Kidney capillary endothelial cell (primary cell): ENCODE results near the gene NOS1AP.
"Not testable (repeated sequence)": the region's sequence is repeated elsewhere in the genome, so short reads cannot be mapped to it uniquely, and the experiment has no call there.

Experiments
- DNase-seq: peaks from one replicate; pipeline ENCODE4 v3.0.0-alpha.2; 2018; ENCODE audit warnings: low spot score

Gene NOS1AP

GRCh38 chr1:162336621-162337285 is 267.3 kb downstream of the NOS1AP start:
- no peak for DNase-seq

DNA sequence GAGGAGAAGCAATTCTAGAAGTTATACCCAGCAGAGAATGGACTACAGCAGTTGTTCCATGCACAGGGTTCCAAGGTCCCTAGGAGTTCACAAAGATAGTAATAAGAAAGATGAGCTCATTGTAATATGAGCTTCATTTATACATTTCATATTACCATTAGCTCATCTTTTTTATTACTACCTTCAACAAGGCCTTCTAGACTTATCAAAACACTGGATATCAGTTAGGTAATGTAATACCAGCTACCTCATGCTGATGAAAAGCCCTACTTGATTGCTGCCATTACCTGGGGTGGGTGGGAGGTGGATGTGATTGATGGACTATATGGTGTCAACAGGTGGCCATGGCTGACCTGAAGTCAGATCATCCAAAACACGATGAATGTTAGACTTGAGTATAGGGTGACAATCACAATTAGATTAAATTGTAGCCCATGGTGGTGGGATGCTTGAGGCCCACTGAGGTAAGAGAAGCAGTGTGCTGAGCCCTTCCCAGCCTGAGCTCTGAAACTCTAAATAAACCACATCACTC is 273.0 kb downstream of the NOS1AP start:
- DNase-seq, result no peak

DNA sequence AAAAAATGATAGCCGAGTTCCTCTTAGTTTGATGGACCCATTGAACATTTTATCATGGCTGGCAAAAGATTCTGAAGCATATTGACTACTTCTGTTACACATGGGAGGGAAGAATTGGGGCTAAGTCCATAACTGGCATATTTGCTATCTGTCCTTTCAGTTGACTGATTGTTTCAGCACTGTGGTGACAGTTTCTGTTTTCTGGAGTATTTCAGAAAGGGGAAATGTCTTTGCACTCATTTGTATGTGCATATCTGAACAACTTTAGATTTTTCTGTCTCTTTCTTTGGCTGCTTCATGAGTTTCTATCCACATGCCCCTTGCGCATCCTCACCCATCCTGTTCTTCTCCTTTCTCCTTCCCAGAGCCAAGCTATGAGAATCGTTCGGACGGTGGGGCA is 274.0 kb downstream of the NOS1AP start:
- no peak for DNase-seq

GRCh38 chr1:162347281-162347680 is 277.8 kb downstream of the NOS1AP start:
- DNase-seq, result no peak

GRCh38 chr1:162349635-162350330 is 280.3 kb downstream of the NOS1AP start:
- peak; percentile 87 for DNase-seq

DNA sequence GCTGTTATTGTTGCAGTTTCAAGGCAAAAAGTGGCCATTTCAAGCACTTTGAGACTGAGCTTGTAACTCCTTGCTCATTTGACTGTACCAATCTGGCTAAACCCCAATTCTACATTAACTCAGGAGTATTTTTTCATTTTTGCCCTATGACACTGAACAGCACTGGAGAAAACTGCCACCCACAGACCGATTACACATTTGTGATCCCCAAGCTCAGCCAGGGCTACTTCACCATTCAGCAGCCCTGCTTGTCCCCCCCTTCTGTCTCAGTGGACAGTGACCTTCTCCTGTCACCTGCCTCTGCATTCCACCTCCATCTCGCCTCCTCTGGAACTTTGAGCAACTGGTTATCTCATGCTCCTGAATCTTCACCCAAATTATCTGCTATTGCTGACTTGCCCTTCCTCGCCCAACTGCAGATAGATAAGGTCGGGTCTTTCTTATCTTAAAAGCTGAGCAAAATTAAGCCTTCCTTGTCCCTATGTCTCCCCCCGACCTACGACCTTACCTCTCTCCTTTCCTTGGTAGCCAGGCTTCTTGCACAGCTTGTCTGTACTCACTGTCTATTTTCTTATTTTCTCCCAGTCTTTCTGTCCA is 281.9 kb downstream of the NOS1AP start:
- DNase-seq, result no peak

DNA sequence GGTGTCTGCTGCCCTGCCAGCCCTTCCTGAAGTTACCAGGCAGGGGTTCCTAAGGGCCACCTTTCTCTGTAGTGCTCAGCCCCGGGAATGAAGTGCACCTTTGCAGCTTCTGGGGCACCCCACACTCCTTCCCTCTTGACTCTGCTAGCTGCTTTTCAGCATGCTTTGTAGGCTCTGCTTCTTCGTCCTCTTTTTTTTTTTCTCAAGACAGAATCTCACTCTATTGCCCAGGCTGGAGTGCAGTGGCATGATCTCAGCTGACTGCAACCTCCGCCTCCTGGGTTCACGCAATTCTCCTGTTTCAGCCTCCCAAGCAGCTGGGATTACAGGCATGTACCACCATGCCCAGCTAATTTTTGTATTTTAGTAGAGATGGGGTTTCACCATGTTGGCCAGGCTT is 282.4 kb downstream of the NOS1AP start:
- not testable (repeated sequence) for DNase-seq

DNA sequence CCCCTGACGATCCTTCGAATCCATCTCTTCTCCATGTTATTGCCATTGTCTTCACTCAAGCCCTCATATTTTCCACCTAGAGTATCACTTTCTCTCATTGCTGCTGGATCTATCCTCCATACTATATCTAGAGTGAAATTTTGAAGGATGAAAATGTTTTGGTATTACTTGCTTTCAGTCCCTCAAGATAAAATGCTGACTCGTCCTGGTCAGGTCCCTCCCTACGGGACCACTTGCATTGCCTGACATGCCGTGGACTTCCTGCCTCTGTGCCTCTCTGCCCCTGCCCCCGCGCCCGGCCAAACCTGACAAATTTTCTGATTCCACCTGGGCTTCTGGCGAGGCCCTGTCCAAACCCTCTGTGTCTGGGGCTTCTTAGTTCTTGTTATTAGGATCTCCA is 283.6 kb downstream of the NOS1AP start:
- no peak for DNase-seq

GRCh38 chr1:162353702-162354101 is 284.2 kb downstream of the NOS1AP start:
- DNase-seq, result no peak

DNA sequence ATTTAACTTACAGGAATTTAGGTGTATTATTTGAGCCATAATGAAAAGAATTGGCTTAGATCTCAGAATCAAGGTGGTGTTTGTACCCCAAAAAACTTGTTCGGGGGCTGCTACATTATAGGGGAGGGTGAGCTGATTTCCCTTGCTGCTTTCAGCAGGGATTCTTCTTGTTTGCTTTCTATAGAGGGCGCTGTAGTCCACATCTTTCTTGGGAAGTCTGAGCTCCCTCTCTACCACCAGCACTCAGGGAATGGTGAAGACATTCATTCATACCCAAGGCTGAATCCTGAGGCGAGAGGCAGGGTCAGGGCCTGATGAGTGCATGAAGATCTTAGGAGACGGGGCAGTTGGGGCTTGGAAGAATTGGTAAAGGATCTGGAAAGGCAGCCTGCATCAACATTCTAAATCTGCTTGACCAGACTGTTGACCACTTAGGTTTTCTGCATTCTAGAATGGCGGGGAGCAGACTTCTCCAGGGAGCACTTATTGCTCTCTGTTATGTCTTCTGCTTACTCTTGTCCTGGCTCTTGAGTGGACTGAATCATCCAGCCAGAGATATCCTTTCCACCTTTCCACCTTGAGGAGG is 288.3 kb downstream of the NOS1AP start:
- peak; percentile 12 for DNase-seq

- no peak for DNase-seq
These were observed 289.4 kb downstream of the NOS1AP start for GRCh38 chr1:162358928-162359327.

DNA sequence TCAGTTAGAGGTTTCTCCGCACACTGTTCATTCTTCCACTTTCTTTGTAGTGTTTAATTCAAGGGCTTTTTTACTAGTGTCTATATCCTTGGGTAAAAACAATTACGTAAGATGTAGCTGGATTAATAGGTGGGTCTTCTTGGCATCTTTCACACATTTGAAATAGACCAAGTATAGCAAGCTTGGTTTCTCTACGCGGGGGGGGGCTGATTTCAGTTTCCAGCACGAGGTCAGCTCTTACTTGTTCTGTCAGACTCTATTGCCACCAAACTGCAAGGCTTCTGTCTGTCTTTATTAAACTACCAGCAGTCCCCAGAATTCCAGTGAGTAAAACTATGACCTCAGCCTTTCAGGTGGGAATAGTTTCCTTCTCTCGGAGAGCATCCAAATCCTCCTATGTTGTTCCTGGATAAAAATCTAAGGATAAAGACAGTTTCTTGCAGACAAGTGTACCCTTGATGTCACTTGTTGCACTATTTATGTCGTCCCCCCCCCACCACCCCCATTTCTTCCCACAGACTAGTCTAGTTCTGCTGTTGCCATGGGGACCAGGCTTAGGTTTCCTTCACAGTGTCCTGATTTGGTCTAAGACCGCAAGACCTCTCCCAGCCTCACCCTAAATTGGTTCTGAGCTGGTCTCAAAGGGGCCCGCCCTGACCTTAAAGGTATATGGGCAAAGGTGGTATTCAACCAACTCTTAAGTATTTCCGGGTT is 290.2 kb downstream of the NOS1AP start:
- DNase-seq, result no peak

- DNase-seq, result no peak
These were observed 290.9 kb downstream of the NOS1AP start for GRCh38 chr1:162360237-162360873.

GRCh38 chr1:162360874-162361260 is 291.4 kb downstream of the NOS1AP start:
- no peak for DNase-seq

GRCh38 chr1:162361349-162361748 is 291.9 kb downstream of the NOS1AP start:
- DNase-seq, result no peak

DNA sequence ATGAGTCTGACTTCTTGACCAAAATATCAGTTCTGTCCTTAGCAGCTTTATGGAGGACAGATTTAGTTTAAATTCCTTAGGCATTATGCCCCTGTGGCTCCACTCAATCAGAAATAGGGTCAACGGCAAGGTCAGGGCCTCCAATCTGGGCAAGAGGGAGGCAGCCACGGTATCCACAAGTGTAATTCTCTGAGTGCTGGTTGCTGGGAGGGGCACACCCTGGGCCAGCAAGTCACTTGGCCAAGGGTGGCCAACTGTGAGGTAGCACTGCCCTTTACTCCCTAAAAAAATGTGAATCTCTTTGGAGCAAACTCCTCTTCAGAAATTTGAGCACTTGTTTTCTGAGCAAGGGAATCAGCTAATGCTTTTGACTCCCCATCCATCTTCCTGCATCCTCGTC is 294.3 kb downstream of the NOS1AP start:
- DNase-seq, result no peak

- no peak for DNase-seq
These were observed 295.0 kb downstream of the NOS1AP start for GRCh38 chr1:162364498-162364897.

DNA sequence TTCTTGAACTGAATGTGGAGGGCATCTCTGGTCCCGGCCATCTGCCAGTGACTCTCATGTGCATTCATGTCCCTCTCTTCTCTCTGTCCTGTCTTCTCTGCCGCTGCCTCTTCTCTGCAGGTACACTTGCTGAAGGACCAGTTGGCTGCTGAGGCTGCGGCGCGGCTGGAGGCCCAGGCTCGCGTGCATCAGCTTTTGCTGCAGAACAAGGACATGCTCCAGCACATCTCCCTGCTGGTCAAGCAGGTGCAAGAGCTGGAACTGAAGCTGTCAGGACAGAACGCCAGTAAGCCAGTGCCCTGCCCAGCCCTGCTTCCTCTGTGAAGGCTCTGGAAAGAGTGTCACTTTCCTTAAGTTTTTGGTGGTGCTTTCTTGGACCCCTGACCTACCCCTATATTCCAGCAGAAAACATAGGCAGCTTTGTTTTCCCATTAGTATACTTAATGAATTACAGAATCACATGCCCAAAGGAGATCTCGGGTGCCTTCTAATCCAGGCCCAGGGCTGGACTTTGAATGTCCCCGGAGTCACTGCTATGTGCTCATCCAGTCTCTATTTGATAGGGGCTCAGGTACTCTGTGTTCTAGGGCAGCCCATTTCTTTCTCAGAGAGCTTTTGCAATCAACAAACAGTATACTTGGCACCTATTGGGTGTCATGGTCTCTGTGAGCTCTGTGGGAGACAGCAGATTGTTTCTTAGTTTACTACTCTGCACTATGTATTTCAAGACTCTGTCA is 296.0 kb downstream of the NOS1AP start:
- DNase-seq, result no peak

DNA sequence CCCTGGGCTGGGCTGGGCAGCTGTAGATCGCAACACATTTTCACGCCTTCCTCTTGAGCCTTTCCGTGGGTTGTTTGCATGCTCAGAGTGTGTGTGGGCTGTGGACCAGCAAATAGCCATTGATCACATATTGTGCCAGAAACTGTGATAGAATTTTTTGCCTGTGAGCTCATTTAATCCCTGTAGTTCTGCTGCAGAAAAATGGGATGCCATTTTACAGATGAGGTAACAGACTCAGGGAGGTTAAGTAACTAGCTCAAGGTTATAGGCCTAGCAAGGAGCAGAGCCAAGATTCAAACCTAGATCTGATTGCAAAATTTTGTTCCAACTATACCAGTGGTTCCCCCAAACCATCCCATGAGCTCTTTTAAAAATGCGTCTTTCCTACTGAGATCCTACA is 296.7 kb downstream of the NOS1AP start:
- no peak for DNase-seq

DNA sequence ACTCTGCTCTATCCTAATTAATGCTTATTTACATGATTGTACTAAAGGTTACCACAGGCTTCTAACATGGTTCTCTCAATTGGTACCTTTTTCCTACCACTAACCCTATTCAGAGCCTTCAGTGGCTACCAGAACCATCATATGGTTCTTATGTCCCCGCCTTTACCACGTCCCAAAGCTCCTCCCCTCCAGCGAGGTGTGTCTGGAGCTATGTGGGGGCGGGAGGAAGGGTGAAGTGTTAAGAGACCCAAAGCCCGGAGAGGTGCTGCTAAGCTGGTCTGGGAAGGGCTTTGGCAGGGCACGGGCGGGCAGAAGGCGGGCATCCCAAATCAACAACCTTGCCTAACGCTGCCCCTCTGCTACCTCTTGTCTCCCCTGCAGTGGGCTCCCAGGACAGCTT is 297.2 kb downstream of the NOS1AP start:
- DNase-seq, result no peak

GRCh38 chr1:162367073-162367472 is 297.6 kb downstream of the NOS1AP start:
- DNase-seq, result no peak
